GM06990 (cell line): ENCODE data around the gene HOXD9.

Experiments used
- DNase-seq: peaks from one replicate; pipeline ENCODE4 v3.0.0-alpha.2; 2011; ENCODE audit not compliant: insufficient read length; ENCODE audit errors: extremely low read depth
- H3K27me3 ChIP-seq: replicated peaks from 2 replicates; pipeline ENCODE4 v1.6.0; 2011; ENCODE audit warnings: low read length; ENCODE audit not compliant: control insufficient read depth, insufficient read depth
- H3K36me3 ChIP-seq: 2 replicates; pipeline ENCODE4 v1.5.1; 2011; ENCODE audit warnings: low read length; ENCODE audit not compliant: control insufficient read depth, insufficient read depth
- H3K4me3 ChIP-seq: replicated peaks from 2 replicates; pipeline ENCODE4 v1.5.1; 2011; ENCODE audit warnings: low read depth, mild to moderate bottlenecking, control low read depth, low read length
- TF ChIP-seq, protein P1 (sequence below): IDR thresholded peaks from 2 replicates; pipeline ENCODE4 v1.5.1; 2011; ENCODE audit warnings: low read length, control low read depth, mild to moderate bottlenecking, inconsistent platforms; ENCODE audit not compliant: insufficient read depth, poor library complexity, severe bottlenecking

Gene HOXD9

DNA sequence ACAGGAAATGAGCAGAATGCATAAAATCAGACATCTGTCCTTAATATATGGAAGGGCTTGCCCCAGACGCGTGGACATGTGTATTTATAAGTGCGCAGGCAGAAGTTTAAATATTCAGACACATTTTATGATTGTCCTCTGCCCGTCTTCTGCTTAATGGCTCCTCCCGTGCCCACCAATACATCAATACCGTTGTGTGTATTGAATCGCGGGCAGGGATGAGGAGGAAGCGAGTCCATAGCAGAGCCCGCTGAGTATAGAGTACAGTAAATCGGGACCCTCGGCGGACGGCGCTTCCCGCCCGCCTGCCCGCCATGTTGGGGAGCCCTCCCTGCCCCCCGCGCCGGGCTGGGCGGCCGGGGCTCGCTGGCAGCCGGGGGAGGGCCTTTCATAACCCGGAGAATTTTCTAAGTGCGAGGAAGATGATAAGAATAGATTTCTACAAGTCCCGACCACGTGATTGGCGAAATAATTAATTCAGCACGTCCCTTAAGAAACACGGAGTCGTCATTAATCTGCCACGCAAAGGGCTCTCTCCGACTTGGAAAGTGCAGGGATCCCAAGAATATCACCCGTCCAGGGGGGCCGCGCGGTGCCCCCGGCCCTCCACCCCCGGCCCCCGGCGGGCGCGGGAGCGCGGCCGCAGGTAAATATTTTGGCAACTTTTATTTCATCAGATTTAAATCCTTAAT is 34.4 kb downstream of the HOXD9 start, which contains the start of gene HOXD3:
Gene HOXD3, plus strand, starts transcription at position 501 of the 692 bp plus-strand sequence. CDS start 11,808 bp downstream, outside the sequence.
- no peaks in the 10 kb centered on the region; the same call in 1 of the 2 replicates for H3K27me3 ChIP-seq
- H3K4me3 ChIP-seq = no peak within 1 kb of the TSS
- no peak for DNase-seq
- no peaks in the 10 kb centered on the region for H3K36me3 ChIP-seq
- TF ChIP-seq, protein P1, sequence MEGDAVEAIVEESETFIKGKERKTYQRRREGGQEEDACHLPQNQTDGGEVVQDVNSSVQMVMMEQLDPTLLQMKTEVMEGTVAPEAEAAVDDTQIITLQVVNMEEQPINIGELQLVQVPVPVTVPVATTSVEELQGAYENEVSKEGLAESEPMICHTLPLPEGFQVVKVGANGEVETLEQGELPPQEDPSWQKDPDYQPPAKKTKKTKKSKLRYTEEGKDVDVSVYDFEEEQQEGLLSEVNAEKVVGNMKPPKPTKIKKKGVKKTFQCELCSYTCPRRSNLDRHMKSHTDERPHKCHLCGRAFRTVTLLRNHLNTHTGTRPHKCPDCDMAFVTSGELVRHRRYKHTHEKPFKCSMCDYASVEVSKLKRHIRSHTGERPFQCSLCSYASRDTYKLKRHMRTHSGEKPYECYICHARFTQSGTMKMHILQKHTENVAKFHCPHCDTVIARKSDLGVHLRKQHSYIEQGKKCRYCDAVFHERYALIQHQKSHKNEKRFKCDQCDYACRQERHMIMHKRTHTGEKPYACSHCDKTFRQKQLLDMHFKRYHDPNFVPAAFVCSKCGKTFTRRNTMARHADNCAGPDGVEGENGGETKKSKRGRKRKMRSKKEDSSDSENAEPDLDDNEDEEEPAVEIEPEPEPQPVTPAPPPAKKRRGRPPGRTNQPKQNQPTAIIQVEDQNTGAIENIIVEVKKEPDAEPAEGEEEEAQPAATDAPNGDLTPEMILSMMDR = no peak

DNA sequence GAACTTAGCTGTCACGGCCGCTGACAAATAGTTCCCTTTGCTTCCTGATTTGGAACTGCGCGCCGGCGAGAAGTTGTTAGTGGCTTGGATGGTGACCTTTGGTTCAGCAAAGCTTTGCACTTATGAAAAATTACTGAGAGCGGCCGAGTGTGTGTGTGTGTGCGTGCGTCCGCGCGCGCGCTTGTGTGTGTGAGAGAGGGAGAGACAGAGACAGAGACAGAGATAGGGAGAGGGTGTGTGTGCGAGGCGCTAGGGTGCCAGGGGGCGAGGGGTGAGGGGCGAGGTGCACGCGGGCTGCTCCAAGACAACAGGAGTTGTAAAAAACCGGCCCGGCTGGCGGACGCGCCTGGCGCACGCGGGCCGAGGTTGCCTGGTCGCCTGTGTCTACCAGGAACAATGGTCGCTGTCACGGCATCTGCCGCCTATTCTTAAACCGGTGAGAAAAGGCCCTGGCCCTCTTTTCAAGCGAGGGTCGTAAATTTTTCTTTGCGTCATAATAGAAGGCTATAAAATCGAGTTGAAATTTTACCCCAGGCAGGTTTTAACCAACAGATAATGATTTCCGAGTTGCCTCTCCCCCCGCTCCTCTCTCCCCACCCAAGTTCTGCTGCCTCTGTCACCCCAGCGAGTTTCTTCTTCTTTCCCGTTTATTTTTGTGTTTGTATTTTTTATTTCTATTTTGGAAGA is 35.1 kb downstream of the HOXD9 start:
- TF ChIP-seq, protein P1 = no peak
- DNase-seq = no peak
- no peaks in the 10 kb centered on the region for H3K36me3 ChIP-seq
- H3K4me3 ChIP-seq = no peak overlapping the region
- H3K27me3 ChIP-seq = peaks cover 1% of the 10 kb centered on the region; the same call in 1 of the 2 replicates

DNA sequence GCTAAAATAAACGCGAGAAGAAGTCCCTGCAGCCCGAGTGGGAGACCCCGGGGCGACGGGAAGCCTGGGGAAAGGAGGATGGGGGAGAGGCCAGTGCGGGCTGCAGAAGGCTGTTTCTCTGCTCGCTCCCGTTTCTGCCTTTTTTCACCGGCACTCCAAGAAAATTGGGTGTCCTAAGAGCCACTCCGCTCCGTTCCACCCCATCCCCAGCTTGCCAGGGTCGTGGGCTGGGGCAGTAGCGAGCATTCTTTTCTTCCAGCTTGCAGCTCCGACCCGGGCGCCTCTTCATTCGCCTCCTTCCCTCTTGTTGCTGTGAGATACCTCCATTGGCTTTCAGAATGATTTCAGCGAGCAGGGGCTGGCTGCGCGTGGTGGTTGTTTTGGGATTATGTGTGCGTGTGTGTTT is 35.7 kb downstream of the HOXD9 start:
- no peaks in the 10 kb centered on the region for H3K36me3 ChIP-seq
- no peak overlapping the region for H3K4me3 ChIP-seq
- TF ChIP-seq, protein P1 = no peak
- DNase-seq = no peak
- peaks cover 1% of the 10 kb centered on the region; the same call in 1 of the 2 replicates for H3K27me3 ChIP-seq

DNA sequence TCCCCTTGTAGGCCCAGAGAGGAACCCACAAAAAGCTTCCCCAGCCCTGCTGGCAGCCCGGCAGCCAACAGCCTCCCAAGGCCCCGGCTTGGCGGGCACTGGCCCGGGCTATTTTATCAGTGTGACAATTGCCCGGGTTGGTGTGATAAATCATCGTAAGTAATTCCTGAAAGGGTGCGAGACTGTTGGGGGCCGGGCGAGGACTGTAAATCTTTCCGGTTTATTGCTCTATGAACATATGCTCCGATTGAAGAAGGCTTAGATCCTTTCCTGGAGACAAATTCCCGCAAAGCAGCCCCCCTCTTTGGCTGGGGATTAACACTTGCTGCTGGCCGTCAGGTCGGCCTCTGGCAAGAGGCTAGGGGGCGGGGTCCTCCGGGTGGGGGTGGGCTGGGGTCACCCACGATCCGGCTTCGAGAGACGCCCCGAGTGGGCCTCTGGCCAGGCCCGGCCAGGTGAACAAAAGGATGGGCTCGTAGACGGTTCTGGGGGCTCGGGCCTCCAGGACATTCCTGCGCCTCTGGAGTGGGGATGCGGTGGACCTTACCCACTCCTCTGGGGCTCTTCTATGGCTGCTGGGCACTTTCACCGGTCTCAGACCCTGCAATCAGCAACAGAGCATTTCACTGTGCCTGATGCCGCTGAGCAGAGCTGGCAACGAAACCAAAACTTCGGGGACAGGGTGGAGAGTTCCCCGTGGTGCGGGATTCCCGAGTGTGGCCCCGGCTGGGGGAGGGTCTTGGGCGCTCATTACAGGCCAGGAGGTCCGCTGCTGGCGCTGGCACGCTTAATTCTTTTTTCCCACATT is 36.5 kb downstream of the HOXD9 start:
- peaks cover 1% of the 10 kb centered on the region; the same call in 1 of the 2 replicates for H3K27me3 ChIP-seq
- H3K36me3 ChIP-seq = no peaks in the 10 kb centered on the region
- no peak for DNase-seq
- TF ChIP-seq, protein P1 = no peak
- no peak overlapping the region for H3K4me3 ChIP-seq

DNA sequence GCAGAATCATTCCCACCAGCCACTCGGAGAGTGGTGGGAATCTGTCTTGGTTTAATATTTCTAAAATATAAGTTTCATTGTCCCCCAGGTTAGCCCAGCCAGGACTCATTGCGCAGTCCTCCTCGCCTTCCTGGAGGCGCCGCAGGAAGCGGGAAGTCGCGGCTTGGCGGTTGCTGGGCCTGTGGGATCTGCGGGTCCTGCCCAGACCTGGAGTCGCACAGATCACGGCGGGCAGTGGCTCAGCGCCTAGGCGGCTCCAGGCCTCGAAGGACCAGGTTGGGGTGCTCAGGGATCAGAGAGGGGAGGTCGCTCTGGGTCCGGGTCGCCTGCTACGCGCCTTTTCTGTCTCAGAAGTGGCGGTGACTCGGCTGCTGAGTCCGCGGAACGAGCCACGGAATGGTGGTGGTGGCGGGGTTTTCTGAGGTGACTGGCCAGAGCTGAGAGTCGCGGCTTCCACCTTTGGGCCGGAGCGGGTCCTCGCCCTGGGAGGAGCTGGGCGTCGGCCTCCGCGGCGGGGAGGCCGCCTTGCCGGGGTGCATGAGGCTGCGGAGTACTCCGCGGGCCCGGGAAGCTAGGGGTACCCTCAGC is 37.2 kb downstream of the HOXD9 start:
- DNase-seq = no peak
- Histone ChIP-seq H3K4me3 (no peak overlapping the region), H3K27me3 (peaks cover 1% of the 10 kb centered on the region; the same call in 1 of the 2 replicates), H3K36me3 (no peaks in the 10 kb centered on the region)
- TF ChIP-seq, protein P1 = no peak
